Measurements from ENCODE around the gene IL21R.
"Not testable (repeated sequence)": the region's sequence is repeated elsewhere in the genome, so short reads cannot be mapped to it uniquely, and the experiment has no call there.

IL21R gene

DNA sequence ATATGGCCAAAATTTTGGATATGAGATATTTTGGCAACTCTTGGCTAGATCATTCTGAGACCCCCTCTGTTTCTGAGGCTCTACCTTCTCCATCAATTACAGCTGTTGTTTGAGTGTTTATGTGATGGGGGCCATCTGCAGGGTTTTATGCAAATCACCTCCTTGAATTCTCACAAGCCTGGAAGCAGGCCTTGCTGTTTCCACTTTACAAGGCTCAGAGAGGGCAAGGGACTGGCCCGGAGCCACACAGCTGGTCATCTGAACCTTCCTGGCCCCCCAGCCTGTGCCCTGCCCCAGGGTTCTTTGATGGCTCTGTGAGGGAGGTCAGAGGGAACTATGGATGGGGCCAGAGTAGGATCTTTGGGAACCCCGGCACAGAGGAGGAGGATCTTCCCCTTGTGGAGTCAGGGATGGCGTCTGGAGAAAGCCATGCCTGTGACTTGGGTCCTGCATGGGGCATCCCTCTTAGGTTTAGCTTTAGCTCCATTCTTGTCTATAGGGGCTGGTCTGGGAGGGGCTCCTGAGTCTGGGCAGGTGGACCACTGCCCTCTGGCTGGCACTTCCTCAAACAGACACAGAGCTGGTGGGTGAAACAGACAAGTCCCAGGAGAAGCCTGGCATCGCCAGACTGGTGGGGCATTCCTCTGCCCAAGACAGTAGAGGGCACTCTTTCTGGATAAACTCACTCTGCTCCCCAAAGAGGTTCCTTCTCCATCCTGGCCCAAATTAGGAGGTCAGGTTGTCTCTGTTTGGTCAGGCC lies 26.2 kb downstream of the IL21R start:
- DNase-seq = no peak

DNA sequence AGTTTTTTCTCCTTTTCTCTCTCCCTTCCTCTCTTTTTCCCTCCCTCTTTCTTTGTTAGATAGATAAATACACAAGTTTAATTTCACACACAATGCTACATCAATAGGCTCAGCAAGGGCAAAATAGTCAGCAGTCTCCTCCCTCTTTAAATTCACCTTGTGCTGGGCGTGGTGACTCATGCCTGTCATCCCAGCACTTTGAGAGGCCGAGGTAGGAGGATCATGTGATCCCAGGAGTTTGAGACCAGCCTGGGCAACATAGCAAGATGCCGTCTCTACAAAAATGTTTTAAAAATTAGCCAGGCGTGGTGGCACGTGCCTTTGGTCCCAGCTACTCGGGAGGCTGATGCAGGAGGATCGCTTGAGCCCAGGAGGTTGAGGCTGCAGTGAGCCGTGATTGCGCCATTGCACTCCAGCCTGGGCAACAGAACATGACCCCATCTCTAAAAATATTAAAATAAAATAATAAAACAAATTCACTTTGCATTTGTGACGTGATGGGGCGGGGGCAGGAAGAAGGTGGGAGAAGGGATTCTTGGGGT lies 27.4 kb downstream of the IL21R start:
- no peak for DNase-seq

DNA sequence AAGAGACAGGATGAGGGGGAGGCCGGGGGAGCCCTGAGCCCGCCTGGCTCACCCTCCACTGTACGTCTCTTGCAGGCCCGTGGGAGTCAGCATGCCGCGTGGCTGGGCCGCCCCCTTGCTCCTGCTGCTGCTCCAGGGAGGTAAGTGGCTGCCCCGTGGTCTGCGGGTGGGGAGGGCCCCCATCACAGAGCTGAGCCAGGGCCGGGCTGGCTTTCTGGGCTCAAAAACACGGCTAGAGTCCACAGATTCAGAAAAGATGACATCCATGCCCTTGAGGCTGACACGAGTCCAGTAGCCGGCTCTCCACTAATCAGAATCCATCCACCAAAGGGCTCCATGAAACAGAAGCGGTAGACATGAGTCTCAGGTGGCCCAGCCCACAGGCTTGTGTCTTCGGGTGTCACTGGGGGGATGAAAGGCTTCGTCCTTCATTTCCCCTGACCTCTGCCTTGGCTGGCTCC lies 28.0 kb downstream of the IL21R start:
- DNase-seq = no peak

DNA sequence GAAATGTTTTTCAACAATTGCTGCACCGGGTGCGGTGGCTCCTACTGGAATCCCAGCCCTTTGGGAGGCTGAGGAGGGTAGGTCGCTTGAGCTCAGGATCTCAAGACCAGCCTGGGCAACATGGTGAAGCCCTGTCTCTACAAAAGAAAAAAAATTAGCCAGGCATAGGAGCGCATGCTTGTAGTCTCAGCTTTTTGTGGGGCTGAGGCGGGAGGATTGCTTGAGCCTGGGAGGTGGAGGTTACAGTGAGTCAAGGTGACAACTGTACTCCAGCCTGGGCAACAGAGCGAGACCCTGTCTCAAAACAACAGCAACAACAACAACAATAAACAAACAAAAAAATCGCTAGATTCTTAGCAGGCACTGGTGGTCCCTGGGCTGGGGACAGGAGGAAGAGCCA lies 28.5 kb downstream of the IL21R start:
- no peak for DNase-seq

DNA sequence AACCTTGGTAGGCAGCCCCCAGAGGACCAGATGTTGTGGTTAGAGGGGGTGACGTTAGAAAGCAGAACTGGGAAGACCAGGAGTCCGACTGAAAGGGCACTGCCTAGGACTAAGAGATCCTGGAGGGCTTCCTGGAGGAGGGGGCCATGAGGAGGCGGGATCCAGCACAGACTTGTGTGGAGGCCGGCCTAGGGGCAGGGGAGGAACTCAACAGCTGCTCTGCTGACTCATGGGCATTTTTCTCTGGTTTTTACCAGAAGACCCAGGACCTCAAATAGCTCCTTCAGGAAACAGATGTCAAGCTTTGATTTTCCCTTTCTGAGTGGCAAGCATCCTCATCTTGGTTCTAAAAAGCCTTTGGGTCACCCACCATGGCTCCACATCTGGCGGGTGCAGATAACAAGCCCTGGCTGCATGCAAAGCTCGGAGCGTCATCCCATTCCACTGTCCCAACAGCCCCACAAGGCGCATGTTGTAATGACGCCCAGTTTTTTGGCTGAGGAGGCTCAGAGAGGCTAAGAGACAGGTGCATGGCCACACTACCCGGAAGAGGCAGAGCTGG lies 29.0 kb downstream of the IL21R start:
- DNase-seq = no peak

DNA sequence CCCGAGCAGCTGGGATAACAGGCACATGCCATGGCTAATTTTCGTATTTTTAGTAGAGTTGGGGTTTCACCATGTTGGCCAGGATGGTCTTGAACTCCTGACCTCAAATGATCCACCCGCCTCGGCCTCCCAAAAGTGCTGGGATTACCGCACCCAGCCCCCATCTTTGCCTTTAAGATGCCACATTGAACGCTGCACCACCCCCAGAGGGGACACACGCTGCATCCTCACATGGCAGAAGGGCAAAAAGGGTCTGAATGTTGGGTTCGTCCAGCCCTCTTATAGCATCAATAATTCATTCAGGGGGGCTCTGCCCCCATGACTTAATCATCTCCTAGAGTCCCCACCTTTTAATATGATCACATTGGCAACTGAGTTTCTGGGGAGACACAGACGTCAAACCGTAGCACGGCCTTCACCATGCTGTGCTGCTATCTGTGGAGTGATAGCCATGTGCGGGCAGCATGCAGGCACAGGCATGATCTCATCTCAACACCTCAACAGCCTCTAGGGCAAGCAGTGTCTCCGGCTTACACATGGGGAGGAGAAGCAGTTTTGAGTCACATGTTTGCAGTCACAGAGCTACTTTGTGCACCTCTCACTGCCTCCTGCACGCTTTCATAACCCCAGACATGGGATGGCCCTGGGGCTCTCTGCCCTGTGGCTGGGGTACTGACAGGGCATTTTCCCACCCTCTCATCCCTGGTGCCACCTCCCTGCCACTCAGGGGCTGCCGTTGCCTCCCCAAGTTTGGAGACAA lies 30.0 kb downstream of the IL21R start:
- DNase-seq = no peak

DNA sequence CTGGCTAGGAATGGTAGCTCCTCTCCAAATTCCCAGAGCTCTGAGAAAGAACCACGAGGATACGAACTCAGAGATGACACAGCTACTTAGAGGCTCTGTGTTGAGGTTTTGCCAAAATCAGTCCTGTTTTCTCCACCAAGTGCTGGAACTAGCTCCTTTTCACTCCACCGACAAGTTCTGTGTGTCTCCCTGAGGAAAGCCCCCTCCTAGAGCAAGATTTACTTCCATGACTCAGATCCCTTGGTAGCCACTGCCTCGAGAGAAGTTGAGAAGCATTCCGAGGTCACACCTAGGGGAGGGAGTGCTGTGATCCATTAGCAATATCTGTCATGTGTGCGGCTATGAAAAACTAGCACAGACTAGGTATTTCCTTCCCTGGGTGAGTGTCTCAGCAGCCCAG lies 30.6 kb downstream of the IL21R start:
- DNase-seq = no peak

DNA sequence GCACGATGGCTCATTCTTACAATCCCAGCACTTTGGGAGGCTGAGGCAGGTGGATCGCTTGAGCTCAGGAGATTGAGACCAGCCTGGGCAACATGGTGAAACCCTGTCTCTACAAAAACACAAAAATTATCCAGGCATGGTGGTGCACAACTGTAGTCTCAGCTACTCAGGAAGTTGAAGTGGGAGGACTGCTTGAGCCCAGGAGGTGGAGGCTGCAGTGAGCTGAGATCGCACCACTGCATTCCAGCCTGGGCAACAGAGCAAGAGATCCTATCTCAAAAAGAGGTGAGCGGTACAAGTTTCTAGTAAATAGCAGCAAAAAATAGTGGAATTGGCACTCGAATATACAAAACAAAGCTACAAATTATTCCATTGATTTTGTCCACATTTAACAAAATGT lies 31.2 kb downstream of the IL21R start:
- not testable (repeated sequence) for DNase-seq

DNA sequence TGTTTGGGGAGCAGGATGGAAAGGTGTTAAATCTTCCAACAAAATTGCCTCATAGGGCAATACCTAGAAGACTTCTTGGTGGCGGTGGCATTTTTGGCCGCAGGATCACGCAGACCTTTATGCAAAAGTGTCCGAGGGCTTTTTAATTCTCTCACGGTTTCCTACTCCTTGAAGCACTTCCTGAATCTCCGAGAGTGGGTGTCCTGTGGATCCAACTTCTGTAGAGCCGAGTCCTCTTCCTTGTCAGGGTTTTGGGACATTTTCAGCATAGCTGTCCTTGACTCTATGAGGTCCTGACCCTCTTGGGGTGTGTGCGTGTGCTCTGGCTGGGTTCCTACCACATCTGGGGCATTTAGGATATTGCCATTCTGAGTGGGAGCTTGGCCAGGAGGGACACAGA lies 31.7 kb downstream of the IL21R start:
- DNase-seq = no peak

DNA sequence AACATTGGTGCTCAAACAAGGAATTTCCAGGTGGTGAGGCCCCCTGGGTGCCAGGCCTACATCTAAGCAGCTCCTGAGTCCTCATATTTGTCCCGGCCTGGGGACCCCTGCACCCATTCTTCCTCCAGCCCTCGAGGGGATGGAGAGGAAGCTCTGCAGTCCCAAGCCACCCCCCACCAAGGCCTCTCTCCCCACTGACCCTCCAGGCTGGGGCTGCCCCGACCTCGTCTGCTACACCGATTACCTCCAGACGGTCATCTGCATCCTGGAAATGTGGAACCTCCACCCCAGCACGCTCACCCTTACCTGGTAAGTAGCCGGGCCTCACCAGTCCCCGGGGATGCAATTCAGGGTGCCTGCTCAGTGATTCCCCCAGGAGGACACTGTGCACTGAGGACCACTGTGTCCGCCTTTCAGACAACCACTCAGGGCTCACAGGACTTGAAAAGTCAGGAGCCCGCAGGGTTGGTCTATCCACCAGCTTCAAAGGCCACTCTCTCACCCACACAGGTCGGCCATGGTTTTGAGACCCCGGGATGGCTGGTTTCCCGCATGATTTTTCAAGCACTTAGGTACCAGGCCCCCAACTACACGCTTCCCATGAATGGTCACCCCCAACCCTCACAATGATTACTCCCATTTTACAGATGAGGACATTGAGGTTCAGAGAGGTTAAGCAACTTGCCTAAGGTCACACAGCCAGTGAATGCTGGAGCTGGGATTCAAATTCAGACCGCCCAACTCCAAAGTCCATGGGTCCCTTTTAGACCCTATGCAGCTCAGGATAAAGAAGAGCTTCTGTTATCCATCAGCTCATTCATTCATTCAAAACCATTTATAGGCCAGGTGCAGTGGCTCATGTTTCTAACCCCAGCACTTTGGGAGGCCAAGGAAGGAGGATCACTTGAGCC lies 32.4 kb downstream of the IL21R start:
- DNase-seq = no peak

DNA sequence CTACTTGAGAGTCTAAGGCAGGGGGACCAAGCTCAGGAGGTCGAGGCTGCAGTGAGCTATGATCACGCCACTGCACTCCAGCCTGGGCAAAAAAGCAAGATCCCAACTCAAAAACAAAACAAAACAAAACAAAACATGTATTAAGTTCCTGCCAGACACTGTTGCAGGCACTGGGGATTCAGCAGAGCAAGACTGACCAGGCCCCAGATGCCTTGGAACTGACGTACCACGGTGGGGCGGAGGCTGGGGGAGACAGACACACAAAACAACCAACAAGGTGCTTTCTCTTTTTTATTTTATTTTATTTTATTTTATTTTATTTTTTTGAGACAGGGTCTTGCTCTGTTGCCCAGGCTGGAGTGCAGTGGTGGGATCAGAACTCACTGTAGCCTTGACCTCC lies 33.2 kb downstream of the IL21R start:
- DNase-seq = not testable (repeated sequence)

DNA sequence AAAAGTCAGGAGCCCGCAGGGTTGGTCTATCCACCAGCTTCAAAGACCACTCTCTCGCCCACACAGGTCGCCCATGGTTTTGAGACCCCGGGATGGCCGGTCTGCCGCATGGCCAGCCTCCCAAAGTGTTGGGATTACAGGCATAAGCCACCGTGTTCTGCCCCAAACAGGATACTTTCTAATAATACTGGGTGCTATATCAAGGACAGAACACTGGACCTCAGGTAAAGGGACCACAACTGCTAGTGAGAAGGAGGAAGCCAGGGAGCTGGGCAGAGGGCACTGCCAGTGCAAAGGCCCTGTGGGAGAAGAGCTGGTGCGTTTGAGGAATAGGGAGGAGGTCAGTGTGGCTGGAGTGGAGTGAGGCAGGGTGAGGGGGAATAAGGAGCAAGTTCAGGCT lies 34.1 kb downstream of the IL21R start:
- DNase-seq = no peak

DNA sequence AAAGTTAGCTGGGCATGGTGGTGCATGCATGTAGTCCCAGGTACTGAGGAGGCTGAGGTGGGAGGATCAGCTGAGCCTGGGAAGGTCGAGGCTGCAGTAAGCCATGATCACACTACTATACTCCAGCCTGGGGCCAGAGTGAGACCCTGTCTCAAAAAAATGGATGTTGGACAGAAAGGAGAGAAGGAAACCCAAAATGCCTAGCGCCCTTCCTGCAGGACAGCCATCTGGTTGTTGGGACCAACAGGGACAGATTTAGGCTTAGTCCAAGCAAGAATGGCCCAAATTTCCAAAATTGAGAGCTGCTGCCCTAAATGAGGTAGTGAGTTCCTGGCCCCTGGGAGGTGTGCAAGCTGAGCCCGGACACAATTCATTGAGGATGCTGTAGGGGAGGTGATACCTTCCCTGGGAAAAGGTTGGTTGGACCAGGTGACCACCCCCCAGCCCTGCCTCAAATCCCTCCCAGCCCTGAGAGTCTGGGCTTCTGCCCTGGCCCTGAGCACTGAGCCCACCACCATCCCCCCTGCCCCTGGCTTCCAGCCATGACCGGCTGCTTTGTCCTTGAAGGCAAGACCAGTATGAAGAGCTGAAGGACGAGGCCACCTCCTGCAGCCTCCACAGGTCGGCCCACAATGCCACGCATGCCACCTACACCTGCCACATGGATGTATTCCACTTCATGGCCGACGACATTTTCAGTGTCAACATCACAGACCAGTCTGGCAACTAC lies 35.1 kb downstream of the IL21R start:
- no peak for DNase-seq

DNA sequence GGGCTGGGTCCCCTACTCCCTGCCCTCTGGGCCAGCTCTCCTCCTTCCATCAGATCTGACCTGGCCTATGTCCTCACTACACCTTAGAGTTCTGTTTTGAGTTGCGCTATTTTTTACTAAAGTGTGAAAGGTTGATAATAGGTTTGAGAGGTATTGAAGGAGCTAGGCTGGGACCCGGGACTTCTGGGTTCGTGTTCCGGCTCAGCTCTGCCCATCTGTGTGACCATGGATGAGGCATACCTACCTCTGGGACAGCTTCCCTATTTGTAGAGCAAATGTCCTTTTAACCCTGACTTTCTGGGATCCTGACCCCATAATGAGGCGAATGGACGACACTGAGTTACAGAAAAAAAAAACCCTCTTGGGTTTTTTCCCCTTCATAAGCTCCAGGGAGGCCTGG lies 36.0 kb downstream of the IL21R start:
- DNase-seq = no peak

DNA sequence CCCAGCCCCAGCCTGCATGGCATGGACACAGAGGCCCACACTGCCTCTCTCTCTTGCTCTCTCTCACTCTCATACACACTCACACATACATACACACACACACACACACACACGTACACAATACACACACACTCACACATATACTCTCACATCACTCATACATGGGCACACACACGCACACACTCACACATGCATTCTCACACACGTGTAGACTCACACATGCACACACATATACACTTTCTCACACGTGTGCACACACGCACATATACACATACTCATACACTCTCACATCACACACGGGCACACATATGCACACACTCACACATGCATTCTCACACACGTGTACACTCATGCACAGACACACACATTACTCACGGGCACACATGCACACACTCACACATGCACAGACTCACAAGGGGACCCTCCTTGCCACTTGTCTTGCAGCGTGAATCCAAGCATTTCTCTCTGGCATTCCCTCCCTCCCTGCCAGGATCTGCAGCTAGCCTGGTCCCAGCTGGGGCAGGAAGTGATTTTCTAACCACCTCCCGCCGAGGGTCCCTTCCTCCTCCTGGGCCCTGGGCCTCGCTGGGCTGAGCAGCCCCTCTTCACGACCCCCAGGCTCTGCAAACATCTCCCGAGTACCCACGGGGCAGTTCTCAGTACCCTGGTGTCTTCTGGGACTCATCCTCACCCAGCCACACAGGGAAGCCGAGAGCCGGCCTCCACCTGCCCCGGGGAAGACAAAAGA lies 37.5 kb downstream of the IL21R start:
- no peak for DNase-seq

DNA sequence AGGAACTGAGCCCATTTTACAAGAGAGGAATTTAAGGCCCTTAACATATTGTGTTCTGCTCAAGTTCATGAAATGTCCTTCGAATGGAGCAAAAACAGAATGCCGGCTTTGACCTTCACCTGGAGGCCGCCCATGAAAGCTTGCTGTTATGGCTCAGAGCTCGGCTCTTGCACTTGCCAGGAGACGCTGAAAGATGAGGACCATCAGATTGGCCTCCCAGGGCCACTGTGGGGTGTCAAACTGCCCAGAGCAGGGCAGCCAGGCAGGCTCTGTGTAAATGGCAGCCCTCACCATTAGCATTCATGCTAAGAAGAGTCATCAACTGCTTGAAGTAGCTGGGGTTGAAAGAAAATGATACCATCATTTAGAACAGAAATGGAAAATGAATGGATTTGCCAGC lies 39.3 kb downstream of the IL21R start:
- DNase-seq = no peak

DNA sequence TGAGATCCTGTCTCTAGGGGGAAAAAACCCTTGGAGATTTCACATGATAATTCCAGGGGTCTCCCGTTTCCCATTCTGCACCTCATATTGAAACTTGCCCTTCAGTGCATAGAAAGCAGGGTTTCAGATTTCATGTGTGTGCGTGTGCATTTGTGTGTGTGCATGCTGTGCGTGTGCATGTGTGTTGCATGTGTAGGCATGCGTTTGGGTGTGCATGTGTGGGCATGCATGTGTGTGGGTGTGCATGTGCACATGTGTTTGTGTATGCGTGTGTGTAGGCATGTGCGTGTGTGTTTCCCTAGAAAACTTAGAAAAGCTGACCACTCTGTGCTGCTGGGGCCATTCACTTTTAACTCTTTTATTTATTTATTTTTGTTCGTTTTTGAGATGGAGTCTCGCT lies 40.0 kb downstream of the IL21R start:
- no peak for DNase-seq

DNA sequence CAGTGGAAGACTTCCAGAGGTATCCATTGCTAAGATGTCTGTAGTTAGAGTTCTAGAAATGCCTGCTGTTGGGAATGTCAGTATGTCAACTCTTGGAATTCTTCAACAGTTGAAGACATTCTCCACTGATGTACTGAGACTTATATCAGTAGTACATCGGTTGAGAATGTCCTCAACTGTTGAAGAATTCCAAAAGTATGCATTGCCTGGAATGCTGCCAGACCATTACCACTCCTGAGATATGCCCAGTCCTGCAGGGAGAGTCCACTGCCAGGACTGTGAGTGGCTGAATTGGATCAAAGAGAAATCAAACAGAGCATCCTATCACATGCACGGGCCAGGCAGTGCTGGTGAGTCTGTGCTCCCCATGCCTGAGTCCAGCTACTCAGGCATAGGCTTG lies 42.0 kb downstream of the IL21R start:
- no peak for DNase-seq

DNA sequence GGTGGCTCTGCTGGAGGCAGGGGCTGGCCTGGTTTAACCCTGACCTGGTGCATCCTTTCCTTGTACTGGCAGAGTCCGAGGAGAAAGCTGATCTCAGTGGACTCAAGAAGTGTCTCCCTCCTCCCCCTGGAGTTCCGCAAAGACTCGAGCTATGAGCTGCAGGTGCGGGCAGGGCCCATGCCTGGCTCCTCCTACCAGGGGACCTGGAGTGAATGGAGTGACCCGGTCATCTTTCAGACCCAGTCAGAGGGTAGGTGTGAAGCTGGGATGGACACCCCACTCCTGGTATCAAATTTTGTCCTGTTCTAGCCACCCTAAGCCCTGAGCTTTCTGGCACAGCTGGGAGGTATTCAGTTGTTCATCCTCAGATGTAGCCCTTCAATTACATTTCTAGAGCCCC lies 42.5 kb downstream of the IL21R start:
- no peak for DNase-seq

DNA sequence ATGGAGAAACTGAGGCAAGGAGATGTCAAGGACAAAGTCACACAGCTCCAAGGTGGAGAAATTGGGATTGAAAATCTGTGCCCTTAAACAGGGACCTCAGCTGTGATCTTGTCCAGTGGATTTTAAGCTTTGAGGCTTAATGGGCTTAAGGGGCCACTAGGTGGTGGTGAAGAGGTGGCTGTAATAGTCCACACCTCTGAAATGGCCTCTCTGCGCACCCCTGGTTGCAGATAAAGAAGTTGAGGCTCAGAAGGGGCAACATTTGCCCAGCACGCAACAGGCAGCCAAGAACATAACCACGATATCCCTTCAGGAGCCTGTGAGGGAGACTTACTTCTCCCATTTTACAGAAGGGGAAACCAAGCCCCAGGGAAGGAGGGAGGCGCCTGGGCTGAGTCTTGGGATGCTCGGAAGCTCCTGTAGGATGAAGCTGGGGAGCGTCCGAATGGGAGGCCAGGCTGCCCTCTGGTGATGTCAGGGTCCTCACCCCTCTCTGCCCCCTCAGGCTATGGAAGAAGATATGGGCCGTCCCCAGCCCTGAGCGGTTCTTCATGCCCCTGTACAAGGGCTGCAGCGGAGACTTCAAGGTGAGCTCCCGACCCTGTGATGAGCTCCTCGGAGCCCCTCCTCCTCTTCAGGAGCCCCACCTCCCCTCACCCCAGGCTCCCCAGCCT lies 43.7 kb downstream of the IL21R start:
- no peak for DNase-seq

DNA sequence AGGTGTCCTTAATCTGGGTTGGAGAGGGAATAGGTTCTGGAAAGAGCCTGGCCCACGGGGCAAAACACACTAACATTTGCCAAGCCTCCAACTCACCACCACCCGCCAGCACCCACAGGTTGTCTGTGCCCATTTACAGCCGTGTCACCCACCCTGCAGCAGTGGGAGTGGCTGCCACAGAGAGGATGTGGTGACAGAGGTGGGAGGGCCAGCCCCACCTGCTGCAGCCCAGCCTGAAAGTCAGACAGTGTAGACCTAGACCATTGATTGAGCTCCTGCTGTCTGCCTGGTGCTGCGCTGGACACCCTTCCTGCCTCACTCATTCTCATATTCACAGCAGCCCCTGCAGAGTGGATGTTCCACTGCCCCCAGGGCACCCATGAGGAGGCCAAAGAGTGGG lies 44.7 kb downstream of the IL21R start:
- DNase-seq = no peak
